ENCODE measurements around the gene CDK6.

Gene CDK6

DNA sequence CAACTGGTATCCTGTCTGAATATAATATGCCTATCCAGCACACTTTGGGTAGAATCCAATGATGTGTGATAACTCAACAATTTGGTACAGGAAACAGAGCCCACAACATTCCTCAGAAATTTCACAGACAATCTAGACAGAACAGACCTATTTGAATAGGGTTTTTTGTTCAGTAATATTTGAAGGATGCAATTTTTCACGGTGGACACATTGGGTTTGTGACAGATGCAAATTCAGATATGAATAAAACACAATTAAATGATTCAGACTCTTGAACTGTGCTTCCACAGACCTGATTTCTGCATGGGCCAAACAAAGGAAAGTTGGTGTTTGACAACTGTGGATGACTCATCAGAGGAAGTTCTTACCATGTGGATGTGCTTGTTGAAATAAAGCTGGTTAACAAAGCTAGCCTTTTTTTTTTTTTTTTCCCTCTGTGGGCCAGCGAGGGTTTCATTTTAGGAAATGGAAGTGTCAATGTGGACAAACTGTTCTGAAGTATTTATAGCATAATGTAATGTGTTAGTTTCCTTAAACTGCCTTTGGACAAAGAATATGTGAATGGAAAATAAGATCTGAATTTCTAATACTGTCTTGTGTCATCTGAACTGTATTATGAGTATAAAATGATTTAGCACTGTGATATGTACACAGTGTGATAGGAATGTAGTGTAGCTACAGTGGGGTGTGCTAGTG, 203.0 kb downstream of the CDK6 start:
- no peak for DNase-seq (ENCODE audit: low spot score)
- TF ChIP-seq, protein P1, sequence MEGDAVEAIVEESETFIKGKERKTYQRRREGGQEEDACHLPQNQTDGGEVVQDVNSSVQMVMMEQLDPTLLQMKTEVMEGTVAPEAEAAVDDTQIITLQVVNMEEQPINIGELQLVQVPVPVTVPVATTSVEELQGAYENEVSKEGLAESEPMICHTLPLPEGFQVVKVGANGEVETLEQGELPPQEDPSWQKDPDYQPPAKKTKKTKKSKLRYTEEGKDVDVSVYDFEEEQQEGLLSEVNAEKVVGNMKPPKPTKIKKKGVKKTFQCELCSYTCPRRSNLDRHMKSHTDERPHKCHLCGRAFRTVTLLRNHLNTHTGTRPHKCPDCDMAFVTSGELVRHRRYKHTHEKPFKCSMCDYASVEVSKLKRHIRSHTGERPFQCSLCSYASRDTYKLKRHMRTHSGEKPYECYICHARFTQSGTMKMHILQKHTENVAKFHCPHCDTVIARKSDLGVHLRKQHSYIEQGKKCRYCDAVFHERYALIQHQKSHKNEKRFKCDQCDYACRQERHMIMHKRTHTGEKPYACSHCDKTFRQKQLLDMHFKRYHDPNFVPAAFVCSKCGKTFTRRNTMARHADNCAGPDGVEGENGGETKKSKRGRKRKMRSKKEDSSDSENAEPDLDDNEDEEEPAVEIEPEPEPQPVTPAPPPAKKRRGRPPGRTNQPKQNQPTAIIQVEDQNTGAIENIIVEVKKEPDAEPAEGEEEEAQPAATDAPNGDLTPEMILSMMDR (IDR thresholded peaks at IDR 0.05; ENCODE audit: extremely low read depth, missing control alignments), result no peak

DNA sequence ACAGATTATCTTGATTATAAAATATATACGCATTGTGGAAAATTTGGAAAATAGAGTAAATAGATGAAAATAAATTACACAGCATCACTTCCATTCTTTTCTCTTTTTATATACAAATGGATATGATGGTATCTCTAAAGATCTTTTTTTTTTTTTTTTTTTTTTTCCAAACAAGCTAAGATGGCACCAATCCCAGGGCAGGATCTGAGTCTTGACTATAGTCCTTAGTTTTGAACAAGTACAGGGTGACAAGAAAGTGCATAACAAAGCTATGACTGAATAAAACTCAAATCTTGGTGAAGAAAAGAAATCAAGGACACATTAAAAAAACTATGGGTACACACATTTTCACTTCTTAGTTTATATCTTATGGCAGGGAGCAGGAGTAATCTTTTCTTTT, 203.6 kb downstream of the CDK6 start:
- DNase-seq (ENCODE audit: low spot score), result no peak
- TF ChIP-seq, protein P1 (IDR thresholded peaks at IDR 0.05; ENCODE audit: extremely low read depth, missing control alignments), result no peak

DNA sequence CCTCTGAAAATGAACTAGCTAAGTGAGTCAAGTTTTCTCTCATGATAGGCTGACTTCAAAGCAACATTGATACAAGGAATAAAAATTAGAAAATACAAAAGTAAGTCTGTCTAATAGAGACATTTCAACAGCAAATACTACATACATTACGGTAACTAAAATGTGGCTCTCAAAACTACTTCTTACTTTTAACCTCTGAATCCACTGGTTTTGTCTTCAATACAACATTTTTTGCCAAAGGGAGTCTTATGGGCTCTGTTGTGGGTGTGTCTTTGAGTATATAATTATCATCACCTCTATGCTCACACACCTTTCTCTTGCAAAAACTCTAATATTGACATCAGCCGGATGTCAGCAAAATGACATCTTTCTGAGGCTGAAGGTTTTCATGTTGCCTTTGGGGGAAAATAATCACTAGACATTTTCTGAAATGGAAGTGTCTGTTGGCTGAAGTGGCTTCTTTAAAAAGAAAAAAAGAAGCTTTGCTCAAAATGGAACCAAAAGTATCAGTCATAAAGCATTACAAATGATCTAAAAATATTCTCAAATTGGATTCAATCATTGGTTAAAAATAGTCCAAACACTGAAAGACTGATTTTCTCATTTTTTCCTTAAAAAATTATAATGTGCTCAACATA, 204.4 kb downstream of the CDK6 start:
- TF ChIP-seq, protein P1 (IDR thresholded peaks at IDR 0.05; ENCODE audit: extremely low read depth, missing control alignments), result no peak
- DNase-seq (ENCODE audit: low spot score), result no peak

DNA sequence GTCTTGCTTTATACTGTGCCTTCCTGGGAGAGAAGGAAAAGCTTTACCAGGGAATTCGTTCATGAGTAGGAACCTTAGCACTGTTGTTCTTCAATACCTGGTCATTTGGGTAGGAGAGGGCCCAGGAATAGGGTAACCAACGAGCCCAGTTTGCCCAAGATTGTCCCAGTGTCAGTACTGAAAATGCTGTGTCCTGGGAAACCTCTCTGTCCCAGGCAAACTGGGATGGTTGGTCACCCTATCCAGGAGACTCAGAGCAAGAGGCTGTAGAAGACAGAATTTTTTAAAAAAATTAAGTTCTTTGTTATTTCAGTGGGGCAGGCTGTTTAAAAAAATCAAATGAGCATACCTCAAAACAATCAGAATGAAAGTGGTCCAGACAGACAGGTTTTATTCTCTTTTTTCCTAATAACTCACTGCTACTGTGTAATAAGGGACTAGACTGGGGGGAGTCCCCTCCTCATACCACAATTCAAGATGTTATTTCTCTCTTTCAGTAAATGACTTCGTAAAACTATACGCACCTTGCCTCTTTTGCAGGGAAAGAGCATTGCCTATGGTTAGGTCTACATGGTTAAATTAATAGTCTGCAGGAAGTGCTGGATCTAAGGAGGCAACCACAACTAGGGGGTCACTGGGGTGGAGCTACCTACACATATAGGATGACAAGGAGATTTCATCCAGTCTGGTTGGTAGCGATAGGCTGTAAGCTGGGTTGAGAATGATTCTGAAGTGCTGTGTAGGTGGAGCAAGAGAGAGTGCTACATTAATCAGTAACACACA, 205.1 kb downstream of the CDK6 start:
- TF ChIP-seq, protein P1 (IDR thresholded peaks at IDR 0.05; ENCODE audit: extremely low read depth, missing control alignments), result no peak
- DNase-seq (ENCODE audit: low spot score), result peak; percentile 37

DNA sequence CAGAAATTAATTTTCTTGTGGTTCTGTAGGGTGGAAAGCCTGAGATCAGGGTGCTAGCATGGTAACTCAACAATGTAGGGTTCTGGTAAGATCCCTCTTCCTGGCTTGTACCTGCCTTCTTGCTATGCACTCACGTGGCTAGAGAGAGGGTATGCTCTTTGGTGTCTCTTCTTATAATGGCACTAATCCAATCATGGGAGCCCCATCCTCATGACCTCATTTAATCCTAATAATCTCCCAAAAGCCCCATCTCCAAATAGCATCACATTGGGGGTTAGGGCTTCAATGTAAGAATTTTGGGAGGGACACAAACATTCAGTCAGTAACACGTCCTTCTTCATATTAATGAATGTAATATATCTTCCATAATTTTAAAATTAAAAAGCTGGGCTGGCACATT, 206.6 kb downstream of the CDK6 start:
- no peak for DNase-seq (ENCODE audit: low spot score)
- TF ChIP-seq, protein P1 (IDR thresholded peaks at IDR 0.05; ENCODE audit: extremely low read depth, missing control alignments), result no peak

DNA sequence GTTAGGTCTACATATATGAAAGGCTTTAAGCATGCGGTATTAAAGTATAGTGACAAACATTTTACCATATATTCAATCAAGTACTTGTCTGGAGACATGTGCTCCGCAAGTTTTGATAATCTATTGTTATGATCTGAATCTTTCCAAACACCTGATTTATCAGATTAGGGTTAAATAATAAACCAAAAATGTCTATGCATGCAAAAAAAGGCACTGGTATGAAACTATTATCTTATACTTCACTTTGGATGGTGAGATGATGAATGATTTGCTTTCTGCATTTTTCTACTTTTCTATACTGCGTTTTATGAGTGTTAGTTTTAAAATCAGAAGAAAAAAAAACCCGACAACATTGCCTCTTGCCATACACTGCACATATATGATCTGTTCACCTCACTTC, 208.4 kb downstream of the CDK6 start:
- TF ChIP-seq, protein P1 (IDR thresholded peaks at IDR 0.05; ENCODE audit: extremely low read depth, missing control alignments), result no peak
- DNase-seq (ENCODE audit: low spot score), result no peak

DNA sequence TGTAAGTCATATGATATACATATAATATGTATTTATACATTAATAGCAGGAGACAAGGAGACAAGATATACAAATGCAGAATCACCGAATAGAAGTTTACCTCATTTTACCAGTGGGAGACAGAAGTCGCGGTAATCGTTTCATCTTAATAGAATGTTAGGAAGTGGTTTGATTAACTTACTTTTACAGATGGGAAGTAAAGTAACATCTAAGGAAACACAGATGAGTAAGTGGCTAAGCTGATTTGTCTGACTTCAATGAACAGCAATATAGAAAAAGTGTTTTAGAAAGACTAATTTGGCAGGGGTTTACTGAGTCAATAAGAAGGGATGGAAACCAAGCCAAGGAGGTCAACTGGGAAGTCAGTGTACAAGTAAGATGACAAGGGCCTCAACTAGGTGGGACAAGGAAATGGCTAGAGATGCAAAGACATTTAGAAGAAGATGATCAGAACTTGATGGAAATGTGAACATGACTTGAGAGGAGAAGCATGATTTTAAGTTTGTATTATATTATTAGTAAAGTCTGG, 210.0 kb downstream of the CDK6 start:
- TF ChIP-seq, protein P1 (IDR thresholded peaks at IDR 0.05; ENCODE audit: extremely low read depth, missing control alignments), result no peak
- DNase-seq (ENCODE audit: low spot score), result no peak

All from GM20000 (cell line).